ENCODE measurements around the gene YBX1.

YBX1 gene

DNA sequence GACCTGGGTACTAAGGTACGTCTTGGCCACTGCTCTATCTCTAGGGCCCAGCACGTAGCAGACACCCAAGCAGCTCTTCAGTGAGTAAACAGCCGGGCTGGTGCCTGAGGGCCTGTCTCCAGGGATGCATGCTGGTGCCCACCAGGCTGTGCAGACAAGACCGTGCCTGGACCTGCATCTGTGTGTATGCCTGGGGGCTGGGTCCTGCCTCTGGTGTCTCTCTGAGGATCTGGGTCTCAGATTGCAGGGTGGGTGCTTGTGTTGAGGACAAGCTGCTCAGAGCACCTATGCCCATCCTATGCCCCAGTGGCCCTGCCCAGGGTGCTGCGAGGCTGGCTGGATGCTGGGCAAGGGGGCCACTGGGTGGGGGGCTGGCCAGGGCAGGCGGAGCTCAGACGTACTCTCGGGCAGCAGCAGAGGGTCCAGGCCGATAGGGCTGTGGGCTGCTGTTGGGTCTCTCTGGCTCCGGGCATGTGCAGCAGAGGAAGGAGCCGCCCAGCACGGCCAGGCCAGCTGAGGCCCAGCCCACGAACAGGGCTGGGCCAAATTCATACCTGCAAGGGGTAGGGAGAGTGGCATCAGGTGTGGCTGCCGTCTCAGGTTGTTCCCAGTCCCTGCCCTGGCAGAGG is 53.4 kb downstream of the YBX1 start:
- no peak for DNase-seq

DNA sequence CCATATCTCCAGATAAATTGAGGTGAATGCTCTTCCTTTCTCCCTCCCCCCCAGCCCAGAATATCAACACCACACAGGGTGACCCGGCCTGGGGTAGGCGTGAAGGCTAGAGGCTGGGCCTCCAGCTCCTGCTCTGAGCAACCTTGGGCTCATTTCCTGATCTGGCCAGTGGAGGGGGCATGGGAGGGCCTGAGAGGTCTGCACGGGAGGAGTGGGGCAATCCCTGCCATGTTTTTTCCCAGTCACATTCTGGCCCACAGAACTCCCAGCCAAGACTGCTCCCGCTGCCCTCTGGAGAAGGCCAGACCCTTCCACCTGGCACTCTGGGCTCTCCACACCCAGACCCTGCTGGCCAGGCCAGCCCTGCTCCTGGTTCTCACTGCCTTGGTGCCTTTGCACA is 53.9 kb downstream of the YBX1 start:
- no peak for DNase-seq

DNA sequence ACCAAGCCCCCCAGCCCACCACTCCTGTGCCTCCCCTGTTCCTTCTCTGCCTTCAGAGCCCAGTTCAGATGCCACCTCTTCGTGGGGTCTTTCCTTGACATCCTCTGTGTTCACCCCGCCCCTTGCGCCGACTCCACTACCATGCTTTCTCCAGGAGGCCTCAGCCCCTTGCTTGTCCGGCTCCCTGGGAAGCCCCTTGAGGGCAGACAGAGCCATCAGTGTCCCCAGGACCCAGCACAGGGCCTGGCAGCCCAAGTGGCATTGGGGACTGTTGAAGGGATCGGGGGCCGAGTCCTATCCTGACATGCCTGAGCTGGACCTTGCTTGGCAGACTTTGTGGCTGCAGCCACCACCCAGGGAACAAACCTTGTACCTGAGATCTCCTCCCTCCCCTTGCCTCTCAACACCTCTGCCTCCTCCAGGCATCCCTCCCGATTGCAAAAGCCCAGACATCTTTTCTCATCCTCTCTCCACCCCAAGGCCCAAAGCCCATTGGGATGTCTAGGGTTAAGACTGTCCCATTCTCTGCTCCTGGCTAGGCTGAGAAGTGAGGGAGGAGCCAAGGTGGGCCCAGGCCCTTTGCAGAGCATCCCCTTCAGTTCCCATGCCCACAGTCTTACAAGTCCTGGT is 54.5 kb downstream of the YBX1 start:
- DNase-seq: no peak

DNA sequence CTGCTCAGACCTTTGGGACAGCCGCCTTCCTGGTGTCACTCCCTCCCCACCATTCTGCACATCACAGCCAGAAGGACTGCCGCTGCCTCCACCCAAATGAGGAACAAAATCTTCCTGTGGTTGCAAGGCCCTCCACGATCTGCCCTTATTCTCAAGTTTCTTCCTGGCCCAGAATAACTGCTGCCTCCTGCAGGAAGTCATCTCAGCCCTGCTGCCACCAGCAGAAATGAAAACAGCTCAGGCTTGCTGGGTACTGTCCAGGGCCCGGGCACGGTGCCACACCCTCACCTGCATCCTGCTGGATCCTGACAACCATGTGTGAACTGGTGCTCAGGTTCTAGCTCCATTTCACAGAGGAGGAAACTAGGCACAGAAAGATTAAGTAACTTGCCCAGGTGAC is 55.0 kb downstream of the YBX1 start:
- DNase-seq: no peak

DNA sequence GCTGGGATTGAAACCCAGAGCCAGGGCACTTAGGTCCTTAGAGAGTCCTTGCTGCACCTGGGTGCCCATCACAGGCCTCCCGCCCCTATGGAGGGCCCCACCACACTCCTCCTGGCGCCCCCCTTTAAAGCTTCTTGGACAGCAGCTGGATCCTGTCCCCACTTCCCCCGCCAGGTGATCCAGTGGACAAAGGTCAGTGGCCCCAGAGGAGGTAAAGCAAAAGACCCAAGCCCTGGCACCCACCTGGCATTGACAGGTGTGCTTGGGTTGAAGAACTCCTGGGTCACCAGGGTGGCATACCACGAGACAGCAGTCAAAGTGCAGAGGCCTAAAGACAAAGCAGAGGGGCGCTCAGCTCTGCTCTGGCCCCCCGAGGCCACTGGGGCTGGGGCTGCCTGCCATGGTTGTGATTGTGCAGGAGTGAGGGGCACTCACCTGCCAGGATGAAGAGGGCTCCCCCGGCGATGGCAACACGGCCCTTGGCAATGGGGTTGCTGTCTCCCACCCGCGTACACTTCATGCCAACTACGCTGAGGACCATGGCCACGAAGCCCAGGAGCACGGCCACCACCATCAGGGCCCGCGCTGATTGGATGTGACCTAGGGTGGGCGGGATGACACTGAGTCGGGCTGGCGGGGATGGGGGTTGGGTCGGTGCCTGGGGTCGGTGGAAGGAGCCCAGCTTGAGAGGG is 55.9 kb downstream of the YBX1 start:
- DNase-seq: no peak

DNA sequence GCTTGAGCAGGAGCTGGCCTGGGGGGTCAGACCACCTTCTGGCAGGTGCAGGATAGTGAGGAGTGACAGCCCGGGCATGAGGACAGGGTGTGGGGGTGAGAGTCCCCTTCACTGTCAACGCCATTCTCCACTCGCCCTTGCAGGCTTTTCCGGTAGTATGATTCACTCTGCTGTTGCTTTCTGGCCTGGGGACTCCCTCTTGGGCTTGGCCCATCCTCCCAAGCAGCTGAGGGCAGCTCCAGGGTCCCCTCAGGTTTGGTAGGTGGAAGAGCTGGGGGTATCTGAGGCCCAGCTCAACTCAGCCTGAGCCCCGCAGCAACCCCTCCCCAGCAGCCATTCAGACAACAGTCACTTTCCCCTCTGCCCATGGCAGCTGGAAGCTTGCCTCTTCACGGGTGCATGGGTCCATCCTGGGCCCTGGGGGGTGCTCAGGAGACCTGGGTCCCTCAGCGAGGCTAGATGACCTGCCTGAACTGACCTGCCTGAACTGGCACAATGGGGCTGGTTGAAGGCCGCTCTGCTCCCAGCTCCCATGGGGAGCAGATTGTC is 56.5 kb downstream of the YBX1 start:
- DNase-seq: no peak

DNA sequence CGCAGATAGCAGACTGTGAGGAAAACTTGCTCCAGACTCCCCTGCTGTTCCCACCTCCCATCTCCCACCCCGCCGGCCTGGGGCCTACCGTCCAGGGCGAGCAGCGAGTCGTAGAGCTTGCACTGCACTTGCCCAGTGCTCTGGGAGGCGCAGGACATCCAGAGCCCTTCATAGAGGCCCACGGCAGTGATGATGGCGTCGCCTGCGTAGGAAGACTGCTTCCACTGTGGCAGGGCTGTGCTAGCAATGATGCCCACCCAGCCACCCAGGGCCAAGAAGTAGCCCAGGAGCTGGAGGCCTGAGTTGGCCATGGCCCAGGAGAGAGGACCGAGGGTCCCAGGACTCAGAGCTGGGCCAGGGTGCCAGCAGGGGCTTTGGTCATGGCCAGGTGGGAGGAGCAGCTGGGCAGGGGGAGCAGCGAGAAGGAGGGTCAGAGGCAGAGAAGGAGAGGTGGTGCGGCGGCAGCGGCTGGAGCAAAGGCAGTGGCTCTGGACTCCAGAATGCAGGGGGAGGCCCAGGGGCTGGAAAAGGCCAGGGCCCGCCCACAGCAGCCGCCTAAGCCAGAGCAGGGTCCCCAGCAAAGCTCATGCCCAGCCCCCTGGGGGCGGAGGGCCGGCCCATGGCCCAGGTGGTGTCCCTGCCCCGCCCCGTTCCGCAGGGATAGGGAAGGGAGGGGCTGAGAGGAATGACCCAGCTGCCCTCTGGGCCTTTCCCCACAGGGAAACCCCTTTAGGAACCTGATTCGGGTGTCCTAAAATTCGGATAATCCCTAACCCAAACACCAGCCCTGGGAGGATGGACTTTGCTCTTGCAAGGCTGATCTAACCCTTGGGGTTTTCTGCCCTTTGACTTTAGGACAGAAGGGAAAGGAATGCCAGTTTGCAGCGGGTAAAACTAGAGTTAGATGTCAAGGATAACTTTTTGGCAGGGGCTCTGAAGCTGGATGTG is 57.8 kb downstream of the YBX1 start, which contains the start of gene CLDN19:
CLDN19 (minus strand) TSS at position 484 of the 948 bp plus-strand sequence; CDS start at position 311, 173 bp downstream.
- no peak for DNase-seq

DNA sequence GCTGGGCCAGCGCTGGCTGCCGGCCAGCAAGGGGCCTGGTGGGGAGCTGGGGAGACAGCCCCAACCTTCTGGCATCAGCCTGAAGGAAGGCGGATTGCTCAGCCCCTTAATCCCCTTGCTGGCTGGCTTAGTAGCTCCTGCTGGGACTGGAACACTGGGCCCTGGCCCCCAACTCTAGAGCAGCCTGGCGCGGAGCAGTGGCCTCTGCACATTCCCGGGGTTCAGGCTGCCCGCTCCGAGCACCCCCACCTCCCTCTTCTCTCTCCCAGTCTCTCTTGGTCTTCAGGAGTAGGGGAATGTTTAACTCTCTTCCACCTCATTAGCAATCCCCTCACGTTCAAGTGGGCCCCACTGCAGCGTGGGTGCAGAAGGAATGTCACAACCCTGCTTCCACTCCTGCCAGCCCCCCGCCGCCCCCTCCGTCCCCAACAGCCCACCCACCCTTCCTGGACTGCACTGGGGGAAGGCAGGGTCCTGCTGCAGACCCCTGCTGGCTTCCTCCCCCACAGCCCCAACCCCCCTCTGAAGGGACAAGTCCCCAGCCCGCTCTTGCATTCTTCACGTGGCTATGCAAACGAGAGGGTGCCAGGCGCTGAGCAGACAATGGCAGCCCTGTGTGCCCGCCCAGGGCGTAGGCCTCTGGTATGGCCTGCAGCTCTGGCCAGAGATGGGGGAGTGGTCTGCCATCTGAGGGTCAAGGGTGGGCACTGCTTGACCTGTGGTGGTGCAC is 58.8 kb downstream of the YBX1 start:
- DNase-seq: no peak

DNA sequence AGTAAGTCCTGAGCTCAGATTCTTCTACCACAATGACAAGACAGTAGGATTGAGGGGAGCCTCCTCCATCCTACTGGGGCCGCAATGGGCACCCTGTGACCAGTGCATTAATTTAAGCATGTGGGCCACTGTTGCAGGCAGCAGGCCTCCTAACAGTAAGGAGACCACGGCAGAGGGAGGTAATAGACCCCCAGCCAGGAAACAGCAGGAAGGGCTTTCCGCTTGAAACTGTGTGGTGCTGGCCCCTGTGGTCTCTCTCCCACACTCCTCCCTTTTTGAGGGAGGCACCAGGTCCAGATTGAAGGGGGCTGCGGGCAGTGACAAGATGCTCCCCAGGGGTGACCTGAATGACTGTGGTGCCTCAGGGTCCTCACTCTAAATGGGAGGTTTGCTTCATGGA is 59.5 kb downstream of the YBX1 start:
- DNase-seq: no peak

DNA sequence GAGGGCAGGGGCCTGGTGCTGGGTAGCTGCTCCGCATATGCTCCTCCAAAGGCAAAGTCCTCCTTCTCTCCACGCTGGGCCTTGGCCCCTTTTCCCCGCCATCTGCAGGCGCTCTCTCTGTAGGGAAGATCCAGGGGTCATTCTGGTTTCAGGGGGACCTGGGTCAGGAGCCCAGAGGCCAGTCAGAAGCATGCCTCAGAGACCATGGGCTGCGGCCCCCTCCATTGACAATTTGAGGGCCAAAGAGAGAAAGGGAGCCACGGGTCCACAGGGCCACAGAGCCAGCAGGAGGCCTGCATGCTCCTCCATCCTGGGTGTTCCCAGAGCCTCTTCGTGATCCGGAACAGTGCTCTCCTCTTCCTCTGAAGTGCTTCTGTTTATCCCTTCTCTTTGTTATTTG is 59.9 kb downstream of the YBX1 start:
- DNase-seq: no peak

DNA sequence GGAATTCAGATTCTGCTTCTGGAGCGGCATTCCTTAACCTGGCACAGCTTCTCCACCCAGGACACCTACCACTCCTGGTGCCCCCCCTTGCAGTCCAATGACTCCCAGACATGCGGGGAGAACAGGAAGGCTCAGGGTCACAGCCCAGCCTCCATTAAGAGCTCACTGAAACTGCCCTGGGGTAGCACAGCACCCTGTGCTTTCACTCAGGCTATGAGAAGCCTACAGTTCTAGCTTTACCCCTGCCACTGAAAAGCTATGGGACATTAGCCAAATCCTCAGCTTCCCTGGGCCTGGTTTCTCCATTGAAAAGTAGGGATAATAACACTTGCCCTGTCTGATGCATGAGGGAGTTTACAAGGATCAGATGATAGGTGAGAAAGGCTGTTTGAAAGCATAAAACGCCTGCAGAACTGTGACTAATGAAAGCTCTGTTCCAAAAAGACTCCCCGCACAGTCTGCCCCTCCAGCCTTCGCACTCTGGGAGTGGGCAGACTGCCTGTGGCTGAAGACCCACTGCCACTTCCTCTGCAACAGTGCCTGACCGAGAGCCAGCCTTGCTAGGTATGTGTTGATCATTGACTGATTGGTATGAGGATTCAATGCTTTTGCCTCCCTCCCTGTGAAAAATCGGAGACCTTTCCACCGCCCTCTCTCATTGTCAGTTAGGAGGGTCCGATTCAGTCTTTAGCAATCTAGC is 60.5 kb downstream of the YBX1 start:
- peak; percentile 86 for DNase-seq

DNA sequence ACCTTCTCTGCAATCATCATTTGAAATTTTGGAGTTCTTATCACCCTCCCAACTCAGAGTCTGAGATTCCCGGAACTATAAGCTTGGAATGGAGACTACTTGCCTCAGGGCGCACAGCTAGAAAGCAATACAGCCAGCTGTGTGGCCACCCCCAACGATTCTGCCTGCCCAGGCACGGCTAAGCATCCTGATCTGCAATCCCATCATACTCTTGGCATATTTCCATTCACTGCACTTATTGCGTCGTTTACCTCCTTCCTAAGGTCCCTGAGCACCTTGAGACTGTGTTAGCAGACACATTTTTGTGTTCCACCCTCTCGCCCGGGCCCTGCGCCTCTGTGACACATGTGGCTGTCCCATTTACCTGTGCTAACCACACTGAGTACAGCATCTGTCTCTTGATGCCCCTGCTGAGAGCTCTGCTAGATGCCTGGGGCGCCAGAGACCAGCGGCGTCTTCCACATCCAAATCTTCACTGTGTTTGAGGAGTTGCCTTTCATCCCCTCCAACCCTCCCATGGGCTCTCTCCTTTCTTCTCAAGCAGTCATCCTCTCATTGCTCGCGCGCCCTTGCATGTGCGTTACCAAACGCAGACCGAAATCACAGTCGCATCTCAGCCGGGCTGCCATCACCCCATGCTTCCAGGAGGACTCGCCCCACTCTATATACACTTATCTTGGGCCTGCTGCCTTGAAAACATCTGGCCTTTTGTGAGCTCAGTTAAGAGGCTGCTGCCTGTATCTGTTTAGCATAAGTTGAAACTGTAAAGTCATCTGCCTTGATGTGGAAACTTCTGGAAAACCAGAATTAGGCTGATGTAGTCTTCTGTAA is 61.3 kb downstream of the YBX1 start:
- DNase-seq: peak; percentile 93

DNA sequence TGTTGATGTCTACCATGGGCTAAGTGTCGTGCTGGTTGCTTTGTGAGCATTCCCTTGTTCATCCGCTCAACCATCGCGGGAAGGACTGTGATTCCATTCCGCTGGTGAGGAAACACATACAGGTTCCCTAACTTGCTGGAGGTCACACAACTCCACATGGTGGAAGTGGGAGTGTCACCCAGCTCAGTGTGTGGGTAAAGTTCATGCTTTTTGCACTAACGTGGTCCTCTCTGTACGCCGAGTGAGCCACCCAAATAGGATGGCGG is 61.9 kb downstream of the YBX1 start:
- DNase-seq: no peak

DNA sequence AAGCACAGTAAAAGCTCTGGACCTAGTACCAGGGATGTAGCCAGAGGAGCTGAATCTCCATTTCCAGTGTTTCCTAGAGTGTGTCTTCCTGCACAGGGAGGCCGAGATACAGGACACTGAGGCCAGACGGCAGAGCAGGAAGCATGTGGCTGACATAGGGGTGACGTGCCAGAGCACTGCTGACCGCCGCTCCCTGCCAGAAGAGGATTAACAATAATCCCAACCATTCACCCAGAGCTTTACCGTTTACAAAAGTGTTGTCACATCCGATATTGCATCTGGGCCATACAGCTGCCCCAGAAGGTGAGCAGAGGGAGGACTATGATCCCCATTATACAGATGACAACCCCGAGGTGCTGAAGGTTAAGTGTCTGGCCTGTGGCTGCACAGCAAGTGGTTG is 63.6 kb downstream of the YBX1 start:
- DNase-seq: no peak

DNA sequence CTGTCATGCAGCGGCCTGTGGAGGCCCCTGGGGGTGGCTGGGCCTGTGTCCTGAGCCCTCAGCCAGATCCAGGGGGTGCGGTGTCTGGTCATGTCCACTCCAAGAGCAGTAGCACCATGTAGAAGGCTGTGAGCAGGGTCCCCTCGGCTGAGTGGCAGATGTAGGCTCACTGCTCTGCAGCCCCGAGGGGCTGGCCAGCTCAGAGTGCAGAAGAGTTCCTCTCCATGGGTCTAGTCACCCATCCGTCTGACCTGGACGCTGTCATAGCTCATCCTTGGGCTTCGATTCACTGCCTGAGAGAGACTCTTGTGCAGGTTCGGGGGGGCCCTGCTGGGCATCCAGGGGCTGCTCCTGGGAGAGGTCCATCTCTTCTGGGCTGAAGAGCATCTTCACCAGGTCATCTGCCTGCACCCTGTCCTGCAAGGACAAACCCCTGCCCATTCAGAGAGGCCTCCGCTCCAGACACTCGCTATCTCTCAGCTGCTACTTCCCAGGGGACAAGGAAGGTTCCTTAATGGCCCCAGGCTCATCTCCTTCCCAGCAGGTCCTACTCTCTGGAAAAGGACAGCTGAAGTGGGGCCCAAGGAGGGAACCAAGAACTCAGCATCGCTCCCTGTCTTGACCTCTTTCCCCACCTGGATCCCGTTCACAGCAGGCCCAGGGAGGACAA is 64.4 kb downstream of the YBX1 start:
- DNase-seq: no peak

DNA sequence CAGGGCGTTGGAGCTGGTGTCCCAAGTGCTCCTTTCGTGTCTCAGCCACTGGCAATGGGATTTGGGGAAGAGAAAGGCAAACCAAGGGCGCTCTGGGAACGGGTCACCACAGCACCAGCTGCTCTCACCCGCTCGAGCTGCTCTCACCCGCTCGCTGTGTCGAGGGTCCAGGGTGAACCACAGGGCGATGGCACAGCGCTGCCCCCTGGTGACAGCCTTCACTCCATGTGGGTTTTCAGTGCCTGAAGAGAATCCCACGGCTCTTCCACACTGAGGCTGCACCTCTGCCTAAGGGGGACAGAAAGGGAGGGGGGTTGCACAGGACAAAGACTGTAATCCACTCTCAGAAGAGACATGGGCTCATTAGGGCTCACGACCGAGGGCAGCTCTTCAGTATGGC is 64.9 kb downstream of the YBX1 start:
- DNase-seq: peak; percentile 17

DNA sequence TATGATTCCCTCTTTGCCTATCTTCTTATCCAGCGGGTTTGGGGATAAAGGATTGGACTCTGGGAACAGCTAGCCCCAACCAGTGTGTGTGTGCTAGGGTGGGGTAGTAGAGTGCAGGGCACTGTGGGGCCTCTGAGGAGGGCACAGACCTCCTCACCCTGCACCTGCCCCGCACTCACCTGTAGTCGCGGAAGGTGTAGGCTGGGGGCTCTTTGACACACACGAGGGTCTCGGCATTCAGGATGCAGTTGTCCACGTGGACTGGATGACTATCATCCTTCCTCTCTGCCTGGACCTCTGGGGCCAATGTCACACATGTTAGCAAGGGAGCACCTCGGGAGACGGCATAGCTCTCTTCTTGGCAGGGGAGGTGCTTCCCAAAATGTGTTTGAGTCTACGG is 65.8 kb downstream of the YBX1 start:
- no peak for DNase-seq

DNA sequence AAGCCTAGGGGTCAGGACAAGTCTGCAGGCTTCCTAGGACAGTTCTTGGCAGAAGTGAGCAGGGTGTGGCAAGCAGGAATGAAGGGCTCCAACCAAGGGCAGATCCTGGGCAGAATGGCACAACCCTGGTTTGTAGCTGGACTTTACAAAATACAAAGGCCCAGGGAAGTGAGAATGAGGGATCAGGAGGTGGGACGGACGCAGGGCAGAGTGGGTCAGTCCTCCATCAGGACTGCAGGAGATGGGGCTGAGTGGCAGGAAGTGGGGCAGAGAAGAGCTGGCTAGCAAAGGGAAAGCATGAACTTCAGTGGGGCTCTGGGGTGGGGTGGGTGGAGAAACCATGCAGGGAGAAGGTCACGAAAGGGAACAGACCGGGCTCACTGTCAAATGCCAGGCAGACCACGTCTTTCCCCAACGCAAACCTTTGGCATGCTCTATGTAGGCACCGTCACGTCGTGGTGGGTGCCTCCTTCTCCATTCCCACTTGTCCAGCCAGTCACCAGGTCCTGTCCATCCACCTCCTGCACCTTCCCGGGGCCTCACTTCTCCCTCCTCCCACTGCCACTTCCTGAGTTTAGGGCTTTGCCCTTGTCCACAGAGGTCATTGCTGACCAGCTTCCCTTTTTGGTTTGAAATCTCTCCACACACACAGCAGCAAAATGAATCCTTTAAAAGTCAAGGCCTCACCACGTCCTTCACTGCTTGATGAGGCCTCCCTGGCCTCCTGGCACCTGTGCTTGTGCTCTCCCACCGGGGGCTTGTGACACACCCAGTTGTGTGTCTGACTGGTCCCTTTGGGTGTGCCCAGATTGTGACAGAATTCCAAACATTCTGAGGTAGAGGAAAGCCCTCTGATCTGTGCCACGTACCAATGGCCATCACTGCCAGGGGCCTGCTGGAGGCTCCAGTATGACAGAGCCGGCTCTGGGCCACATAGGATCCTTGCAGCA is 66.5 kb downstream of the YBX1 start:
- DNase-seq: no peak

DNA sequence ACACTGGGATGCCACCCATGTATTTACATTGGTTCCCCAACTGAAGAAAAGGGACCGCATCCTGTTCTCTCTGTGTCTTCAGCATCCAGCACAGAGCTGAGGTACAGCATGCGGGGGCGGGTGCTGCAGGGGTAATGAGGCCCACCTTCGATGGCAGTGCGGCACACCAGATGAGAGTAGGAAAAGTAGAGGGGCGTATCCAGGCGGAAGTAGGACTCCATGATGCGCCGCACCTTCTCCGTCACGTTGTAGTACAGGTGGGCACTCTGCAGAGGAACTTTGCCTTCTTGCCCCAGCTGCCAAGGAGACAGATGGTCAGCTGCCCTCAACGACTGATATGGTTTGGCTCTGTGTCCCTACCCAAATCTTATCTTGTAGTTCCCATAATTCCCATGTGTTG is 67.8 kb downstream of the YBX1 start:
- DNase-seq: no peak

Data from DMS79 treated with DMSO at 0.1 percent for 48 hours (cell line).